ENCODE results near the gene AAMP.
A peak's percentile ranks its signal among the peaks of the same experiment; 100 is the strongest.

AAMP gene

DNA sequence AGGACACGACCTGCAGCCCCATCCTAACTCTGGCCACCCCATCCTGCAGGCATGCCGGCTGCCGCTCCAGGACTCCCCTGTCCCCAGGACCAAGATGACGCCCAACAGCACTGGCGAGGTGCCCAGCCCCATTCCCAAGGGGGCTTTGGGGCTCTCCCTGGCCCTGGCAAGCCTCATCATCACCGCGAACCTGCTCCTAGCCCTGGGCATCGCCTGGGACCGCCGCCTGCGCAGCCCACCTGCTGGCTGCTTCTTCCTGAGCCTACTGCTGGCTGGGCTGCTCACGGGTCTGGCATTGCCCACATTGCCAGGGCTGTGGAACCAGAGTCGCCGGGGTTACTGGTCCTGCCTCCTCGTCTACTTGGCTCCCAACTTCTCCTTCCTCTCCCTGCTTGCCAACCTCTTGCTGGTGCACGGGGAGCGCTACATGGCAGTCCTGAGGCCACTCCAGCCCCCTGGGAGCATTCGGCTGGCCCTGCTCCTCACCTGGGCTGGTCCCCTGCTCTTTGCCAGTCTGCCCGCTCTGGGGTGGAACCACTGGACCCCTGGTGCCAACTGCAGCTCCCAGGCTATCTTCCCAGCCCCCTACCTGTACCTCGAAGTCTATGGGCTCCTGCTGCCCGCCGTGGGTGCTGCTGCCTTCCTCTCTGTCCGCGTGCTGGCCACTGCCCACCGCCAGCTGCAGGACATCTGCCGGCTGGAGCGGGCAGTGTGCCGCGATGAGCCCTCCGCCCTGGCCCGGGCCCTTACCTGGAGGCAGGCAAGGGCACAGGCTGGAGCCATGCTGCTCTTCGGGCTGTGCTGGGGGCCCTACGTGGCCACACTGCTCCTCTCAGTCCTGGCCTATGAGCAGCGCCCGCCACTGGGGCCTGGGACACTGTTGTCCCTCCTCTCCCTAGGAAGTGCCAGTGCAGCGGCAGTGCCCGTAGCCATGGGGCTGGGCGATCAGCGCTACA lies 7.0 kb downstream of the AAMP start:
- DNase-seq (ENCODE audit: low read depth) = no peak
- no peak overlapping the region for H3K4me3 ChIP-seq (ENCODE audit: low read depth, low read length)

DNA sequence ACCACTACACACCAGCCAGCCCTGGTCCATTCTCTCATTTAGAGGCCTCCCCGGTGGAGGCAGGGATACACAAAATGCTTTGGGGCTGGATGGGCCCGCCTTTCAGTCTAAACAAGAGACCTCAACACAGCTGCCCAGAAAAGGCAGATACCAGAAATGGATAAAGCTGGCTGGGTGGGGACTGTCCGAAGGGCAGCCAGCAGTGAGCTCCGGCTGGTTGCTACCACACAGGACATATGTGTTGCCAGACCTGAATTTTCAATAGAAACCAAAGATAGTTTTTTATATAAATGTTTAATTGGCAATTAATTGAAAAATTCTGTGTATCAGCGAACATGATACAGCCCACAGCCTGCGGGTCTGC lies 7.7 kb downstream of the AAMP start:
- no peak for DNase-seq (ENCODE audit: low read depth)
- H3K4me3 ChIP-seq (ENCODE audit: low read depth, low read length) = no peak overlapping the region

DNA sequence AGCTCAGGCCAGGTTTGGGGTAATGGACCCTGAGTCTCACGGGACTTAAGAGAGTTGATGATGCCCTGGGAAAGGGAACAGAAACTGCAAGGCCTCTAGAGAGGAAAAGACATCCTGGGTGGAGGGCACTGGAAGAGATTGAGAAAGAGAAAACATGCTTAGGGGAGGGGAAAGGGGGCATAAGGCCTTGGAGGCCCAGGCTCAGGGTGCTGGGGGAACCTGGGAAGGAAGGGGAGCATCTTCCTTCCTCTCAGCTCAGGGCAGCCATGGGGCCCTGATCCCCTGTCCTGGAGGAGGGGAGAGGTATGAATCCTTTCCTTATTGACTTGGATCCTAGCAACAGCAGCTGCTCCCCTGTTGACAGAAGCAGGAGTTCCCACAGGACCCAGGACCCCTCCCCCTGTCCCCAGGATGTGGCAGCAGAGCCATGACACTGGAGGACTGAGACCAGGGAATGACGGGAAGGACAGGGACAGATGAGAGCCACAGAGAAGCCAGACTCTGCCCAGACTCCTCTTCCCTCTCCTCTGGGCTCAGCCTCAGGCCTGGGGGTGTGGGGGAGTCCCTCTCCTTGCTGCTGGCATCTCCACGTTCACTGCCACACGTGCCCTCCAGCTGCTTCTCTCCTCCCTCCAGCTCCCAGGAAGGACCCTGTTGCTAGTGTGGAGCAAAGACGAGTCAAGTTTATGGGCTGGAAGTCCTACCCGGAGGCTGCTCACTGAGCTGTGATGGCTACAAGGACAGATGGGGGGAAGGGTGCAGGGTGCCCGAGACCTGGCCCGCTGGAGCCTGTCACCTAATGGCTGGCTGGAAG lies 8.3 kb downstream of the AAMP start:
- H3K4me3 ChIP-seq (ENCODE audit: low read depth, low read length) = no peak overlapping the region
- no peak for DNase-seq (ENCODE audit: low read depth)

DNA sequence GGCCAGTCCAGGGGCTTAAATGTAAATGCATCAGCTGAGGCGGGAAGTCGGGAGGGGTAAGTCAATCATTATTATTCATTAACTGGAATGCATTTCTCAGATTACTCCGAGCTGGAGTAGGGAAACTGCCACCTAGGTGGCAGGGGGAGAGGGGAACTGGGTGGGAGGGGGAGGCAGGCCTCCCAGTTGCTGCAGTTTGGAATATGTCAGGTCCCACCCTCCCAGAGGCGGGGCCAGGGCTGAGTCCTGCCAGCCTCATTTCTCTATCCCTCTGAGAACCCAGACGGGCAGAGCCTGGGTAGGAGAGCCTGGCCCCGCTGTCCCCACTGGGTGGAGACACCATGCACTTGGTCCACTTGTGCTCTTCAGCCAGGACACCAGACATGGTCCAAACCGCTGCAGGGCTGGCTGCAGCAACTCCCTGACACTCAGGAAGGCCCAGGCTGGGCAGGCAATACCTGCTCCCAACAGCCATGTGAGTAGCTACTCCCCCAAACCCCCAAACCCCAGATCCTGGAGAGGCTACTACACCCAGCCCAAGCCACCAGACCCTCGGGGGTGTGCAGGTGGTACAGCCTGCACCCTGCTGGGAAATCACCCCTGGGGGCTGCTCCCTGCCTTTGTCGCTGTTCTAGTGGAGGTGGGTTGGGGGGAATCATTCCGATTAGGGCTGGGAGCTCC lies 9.1 kb downstream of the AAMP start, which contains the start of gene GPBAR1:
GPBAR1 (plus strand) TSS at position 274 of the 681 bp plus-strand sequence. CDS start 1,710 bp downstream, outside the sequence.
- H3K4me3 ChIP-seq (ENCODE audit: low read depth, low read length) = no peak within 1 kb of the TSS
- DNase-seq (ENCODE audit: low read depth) = no peak

DNA sequence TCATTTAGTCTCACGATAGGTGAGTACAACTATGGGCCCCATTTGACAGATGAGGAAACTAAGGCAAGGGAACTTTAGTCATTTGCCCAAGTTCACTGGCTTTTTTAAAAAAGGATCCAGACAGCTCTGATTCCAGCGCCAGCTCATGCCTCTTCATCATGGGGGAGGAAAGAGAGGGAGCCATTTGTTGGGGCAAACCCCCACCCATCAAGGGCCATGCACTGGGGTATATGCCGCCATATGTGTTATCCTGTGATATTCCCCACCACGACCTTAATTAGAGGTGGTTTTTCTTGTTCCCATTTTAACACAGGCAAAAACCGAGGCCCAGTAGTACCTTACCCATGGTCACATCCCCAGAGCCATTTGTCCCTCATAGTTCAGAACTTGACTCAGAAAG lies 9.8 kb downstream of the AAMP start:
- DNase-seq (ENCODE audit: low read depth) = no peak

DNA sequence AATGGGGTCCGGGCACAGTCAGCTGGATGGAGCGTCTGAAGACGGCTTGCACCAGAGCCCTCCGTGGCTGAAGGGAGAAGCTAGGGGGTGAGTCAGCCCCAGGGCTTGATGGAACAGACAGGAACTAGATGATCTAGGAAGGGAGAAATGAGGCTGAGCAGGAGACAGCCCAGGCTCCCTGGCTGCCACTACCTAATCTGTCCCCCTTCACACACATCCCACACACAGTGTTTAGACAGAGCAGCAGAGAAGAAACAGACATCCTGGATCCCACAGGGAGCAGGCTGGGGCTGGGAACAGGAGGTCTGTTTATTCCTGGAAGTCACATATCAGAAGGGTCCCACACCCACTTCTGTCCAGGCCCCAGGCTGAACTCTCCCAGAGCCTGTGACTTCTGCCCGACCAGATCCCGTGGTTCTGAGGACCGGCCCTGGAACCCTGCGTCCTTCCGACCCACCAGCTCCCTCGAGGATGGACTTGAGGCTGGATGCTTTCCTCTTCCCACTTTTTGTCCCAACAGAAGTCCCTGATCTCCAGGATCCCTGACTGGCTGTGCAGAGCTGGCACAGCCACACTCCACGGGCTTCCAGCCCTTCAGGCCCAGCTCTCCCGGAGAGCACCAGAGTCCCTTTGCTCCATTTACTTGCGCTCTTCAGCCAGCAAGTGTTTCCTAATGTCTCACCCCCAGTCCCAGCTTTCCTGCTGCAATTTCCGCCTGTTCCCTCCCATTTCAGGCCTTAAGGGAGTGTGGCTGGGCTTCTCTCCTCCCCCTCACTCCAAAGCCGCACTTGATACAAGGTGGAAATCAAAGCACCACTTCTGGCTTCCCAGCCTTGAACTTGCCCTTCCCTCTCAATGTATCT lies 10.6 kb downstream of the AAMP start:
- no peak overlapping the region for H3K4me3 ChIP-seq (ENCODE audit: low read depth, low read length)
- DNase-seq (ENCODE audit: low read depth) = peak; percentile 66

More for the DNA sequence above, 9.8 kb downstream of the AAMP start:
- no peak overlapping the region for H3K4me3 ChIP-seq (ENCODE audit: low read depth, low read length)

DNA sequence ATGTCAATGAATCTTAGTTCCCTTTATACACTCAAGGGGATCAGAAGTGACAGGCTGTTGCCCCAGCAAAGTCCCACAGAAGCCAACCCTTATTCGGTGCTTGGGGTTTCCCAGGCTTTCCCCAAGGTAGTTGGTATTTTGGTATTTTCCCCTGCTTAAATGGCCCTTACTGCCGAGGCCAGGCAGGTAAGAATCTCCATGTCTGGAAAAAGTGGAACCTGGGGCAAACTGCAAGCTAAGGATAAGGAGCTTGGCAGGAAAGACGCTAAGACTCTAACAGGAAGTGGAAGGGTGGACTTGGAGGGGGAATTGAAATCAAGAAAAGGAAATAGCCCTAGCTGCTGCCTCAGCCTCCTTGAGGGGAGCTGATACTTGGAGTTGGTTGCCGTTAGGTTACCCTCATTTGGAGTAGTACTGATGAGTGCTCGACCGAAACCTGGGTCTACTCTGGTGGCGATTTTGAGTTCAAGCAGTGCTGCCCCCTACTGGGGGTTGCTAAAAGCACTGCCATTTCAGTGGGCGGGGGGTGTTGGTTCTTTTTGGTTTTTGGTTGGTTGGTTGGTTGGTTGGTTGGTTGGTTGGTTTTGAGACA lies 12.5 kb downstream of the AAMP start:
- H3K4me3 ChIP-seq (ENCODE audit: low read depth, low read length) = no peak overlapping the region
- no peak for DNase-seq (ENCODE audit: low read depth)

DNA sequence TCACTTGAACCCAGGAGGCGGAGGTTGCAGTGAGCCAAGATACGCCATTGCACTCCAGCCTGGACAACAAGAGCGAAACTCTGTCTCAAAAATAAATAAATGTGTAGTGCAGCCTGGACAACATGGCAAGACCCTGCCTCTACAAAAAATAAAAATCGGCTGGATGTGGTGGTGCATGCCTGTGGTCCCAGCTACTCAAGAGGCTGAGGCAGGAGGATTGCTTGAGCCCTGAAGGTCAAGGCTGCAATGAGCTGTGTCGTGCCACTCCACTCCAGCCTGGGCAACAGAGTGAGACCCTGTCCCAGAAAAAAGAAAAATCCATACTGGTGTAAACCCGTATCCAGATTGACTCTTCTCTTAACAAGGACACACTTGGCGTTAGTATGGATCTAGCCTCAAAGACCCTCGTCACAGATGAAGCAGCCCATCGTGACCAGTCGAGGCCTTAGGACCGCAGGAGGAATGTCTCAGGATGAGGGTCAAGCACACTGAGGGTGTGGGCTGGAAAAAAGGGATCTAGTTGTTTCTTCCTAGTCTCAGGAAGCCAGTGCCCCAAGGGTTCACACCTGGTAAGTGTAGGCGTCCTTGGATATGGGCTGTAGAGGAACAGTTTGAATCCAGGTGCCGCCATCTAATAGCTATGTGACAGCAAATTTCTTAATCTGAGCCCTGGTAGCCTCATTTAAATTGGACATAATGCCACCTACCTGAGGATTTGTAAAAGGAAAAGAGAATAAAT lies 13.2 kb downstream of the AAMP start:
- no peak for DNase-seq (ENCODE audit: low read depth)
- no peak overlapping the region for H3K4me3 ChIP-seq (ENCODE audit: low read depth, low read length)

DNA sequence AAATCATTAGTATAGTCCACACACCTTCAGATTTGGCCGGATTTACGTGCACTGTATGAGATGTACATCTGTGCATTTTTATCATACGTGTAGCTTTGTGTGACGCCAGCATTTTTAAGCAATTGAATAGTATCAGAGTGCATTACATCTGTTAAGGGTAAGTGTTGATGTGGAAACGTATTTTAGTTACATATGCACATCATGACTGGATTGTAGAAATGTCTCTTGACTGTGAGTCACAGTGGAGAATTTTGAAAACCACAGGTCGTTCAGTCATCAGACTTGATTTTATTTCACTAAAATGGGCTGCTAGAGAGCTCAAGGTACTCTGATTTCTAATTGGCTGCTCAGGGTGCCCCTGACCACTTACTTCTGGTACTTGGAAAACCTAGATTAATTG lies 14.5 kb downstream of the AAMP start:
- DNase-seq (ENCODE audit: low read depth) = no peak
- no peak overlapping the region for H3K4me3 ChIP-seq (ENCODE audit: low read depth, low read length)

DNA sequence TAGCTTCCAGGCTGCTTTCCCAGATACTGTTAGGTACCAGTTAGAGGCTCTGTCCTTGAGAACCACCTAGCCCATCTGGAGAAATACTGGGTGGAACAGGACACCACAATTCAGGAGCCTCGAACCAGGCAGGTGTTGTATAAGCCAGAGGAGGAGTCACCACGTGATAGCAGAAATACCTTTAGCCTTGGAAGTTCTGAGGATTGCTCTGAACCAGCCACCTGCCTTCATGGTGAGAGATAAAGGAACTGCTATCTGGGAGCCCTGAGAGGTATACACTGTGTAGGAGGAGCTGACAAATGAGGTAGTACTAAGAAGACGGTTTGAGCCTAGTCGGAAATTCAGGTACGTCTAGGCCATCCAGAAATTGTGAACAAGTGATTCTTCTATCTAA lies 16.7 kb downstream of the AAMP start:
- H3K4me3 ChIP-seq (ENCODE audit: low read depth, low read length) = no peak overlapping the region
- DNase-seq (ENCODE audit: low read depth) = no peak

DNA sequence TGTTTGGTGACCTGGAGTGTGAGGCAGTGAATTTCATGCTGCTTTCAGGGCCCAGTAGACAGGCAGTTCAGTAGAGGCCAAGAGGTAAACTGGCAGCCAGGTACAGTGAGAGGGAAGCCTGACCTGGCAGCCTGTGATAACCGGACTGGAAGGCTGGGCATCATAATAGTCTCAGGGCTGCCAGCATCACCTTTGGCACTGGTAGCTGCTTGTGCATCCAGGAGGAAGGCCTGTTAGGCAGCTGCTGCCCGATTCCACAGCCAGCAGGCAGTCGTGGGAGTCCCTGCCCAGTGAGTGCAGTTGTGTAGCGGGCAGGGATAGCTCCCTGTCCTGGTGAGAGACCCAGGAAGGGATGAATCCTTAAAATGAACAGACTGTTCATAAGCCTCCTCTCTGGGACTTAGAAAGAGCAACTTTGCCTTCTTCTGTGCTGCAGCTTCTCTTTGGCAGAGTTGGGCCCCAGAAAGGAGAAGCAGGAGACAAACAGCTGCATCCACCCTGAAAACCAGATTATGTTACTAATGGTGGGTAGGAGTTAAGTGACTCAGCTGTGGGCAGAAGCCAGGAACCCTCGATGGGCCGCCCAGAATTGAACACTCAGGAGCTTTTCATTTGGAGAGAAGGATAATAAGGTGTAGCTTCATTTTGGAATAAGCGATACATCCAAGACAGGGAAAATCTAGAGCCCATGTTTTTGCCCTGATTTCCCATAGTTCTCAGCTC lies 17.3 kb downstream of the AAMP start:
- no peak for DNase-seq (ENCODE audit: low read depth)
- H3K4me3 ChIP-seq (ENCODE audit: low read depth, low read length) = no peak overlapping the region

DNA sequence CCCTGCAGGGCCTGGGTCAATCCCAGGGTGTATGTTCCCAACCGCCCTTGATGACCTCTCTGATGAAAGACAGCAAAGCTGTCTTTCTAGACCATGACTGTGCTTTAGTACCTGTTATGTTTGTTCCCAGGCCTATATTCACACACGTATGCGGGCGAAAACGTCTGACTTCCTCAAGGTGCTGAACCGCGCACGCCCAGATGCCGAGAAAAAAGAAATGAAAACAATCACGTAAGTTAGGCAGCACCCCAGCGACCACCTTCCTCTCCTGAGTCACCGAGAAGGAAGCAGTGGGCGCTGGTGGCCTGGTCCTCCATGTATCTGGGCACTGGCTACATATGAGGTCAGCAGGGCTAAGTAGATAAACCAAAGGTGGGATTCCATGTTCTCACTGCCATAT lies 20.2 kb downstream of the AAMP start:
- no peak overlapping the region for H3K4me3 ChIP-seq (ENCODE audit: low read depth, low read length)
- no peak for DNase-seq (ENCODE audit: low read depth)

DNA sequence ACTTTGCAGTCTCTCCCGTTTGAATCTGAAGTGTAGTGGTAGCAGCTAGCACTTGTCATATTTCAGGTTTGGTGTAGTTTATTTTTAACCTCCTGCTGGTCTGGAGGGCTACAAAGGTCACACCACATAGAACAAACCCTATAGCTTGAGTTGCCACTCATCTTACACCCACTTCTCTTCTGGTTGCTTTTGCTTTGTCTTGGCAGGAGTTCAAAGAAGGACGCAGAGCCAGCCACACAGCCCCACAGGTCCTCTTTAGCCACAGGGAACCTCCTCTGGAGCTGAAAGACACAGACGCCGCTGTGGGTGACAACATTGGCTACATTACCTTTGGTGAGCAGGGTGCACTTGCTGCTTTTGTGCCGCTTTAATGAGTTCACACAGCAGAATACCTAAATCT lies 24.7 kb downstream of the AAMP start:
- H3K4me3 ChIP-seq (ENCODE audit: low read depth, low read length) = no peak overlapping the region

DNA sequence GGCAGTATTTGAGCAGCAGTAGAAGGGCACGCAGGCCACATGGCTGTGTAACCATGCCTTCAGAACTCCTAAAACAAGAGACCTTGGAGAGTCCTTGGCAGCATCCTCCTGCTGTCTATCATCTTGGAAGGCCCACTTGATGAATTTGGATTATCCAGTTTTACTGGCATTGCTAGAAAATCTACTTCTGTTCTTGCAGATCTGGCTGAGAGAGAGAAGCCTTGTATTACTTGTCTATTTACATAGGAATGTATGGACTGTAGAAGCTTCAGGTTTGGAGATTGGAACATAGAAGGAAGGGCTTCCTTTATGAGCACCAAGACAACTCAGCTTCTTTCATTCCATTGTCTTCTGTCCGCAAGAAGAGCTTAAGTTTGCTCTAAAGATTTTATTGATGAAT lies 25.3 kb downstream of the AAMP start:
- no peak overlapping the region for H3K4me3 ChIP-seq (ENCODE audit: low read depth, low read length)
- no peak for DNase-seq (ENCODE audit: low read depth)

More for the DNA sequence above, 24.7 kb downstream of the AAMP start:
- DNase-seq (ENCODE audit: low read depth) = no peak

DNA sequence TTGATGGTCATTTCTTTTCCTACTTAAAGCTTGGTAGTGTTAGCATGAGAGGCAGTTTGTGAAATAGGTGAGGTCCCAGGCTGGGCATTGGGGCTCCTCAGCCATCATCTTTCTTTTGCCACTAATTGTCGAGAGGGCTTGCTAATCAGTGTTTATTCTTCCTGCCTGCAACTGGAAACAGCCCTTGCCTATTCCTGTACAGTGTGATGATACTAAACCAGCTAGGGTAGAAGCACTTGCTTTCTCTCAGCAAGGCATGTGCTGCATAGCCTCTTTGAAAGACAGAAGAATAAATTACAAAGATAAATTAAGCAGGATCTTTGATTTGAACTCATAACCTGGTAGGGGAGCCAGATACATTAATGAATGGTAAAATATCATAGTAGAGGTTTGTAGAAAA lies 25.7 kb downstream of the AAMP start:
- no peak for DNase-seq (ENCODE audit: low read depth)
- no peak overlapping the region for H3K4me3 ChIP-seq (ENCODE audit: low read depth, low read length)

DNA sequence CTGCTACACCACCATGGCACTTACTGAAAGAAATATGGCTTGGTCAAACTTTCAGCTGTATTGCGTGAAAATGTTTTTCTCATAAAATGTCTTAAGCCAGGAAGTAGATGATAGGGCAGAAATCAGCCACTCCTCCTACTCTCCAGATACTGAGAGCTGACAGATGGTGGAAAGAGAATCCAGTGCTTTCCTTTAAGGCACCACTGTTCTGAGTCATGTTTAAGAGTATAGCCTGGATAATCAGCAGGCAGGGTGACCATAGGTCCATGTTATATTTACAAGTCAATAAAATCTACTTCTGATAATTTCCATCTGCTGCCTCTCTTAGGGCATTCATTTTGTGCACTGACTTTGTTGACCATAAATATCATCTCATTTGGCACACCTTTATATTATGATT lies 31.1 kb downstream of the AAMP start:
- H3K4me3 ChIP-seq (ENCODE audit: low read depth, low read length) = no peak overlapping the region
- DNase-seq (ENCODE audit: low read depth) = no peak

DNA sequence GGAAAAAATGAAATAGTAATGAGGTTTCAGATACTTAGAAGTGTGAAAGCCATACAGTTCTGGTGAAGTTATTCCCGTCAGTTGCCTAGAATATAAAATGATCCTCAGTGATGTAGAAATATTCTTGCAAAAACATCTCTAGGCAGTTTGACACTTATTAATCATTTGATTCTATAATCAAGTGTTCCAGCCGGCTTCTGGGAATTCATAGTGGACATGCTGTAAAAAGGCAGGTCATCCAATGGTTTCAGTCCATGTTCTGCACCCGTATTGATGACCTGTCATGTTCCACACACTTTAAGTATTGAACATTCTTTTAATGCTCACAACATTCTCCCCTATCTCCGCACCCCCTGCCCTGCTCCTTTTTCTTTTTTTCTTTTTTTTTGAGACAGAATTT lies 33.1 kb downstream of the AAMP start:
- H3K4me3 ChIP-seq (ENCODE audit: low read depth, low read length) = no peak overlapping the region
- no peak for DNase-seq (ENCODE audit: low read depth)

Data from skeletal muscle cell (primary cell).